H7 (cell line): ENCODE results near the gene GRB2. TPM values are rescaled to one million over a fixed set of nuclear protein-coding genes. Genes with fewer than 3 reads are reported as not detected.

Experiments
- DNase-seq: peaks from one replicate; pipeline ENCODE4 v3.0.0; 2012
- H3K27me3 ChIP-seq: 2 replicates; pipeline ENCODE4 v1.6.0; 2011; ENCODE audit warnings: mild to moderate bottlenecking, low read length; ENCODE audit not compliant: control insufficient read depth, insufficient read depth
- H3K36me3 ChIP-seq: replicated peaks from 2 replicates; pipeline ENCODE4 v1.5.1; 2011; ENCODE audit warnings: low read length; ENCODE audit not compliant: control insufficient read depth, insufficient read depth
- H3K4me3 ChIP-seq: 2 replicates; pipeline ENCODE4 v1.5.1; 2011; ENCODE audit warnings: low read depth, mild to moderate bottlenecking, control low read depth, low read length, moderate library complexity; ENCODE audit not compliant: insufficient read depth
- total RNA-seq: library from RNA; depleted of rRNA; stranded (reverse); fragments of >200 nt; shearing (Covaris generic); gene quantifications from 2 replicates; pipeline ENCODE4 v1.2.3, GENCODE V29; 2014; rRNA removed

The GRB2 gene
- total RNA-seq, 1 experiment from 2014 or later: 98.7 TPM

DNA sequence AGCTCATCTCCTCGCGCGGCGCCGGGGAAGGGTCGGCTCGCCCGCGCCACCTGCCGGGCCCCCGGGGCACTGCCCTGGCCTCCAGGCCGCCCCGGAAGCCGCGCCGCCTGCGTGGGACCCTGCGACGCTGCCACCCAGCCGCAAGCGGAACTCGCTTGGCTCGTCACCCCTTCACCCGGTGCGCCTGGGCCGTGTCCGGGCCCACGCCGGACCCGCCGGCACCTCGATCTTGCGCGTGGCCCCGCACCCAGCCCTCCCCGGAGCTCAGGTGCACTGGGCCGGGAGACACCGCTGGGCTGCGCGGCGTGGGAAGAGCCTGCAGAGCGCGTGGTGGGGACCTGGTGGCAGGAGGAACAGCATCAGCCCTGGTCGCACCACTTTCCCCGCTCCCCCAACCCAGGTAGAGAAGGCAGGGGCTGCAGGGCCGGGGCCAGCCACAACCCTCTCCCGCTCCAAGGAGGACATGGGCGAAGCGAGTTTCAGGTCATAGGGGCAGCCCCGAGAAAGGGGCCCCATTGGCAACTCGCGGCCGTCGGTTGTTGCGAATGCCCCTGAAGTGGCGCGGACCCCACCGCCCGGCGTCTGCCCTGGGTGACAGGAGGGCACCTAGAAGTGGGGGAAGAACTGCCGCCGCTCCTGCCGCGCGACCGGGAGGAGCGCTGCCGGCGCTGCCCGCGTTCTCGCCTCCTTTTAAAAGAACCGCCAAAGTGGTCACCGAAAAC, 134.1 kb downstream of the GRB2 start:
- Histone ChIP-seq H3K4me3 (peak overlapping the region; percentile 80), H3K36me3 (peaks cover 7% of the 10 kb centered on the region), H3K27me3 (peaks cover 4% of the 10 kb centered on the region; the same call in 1 of the 2 replicates)
- peak; percentile 99 for DNase-seq

DNA sequence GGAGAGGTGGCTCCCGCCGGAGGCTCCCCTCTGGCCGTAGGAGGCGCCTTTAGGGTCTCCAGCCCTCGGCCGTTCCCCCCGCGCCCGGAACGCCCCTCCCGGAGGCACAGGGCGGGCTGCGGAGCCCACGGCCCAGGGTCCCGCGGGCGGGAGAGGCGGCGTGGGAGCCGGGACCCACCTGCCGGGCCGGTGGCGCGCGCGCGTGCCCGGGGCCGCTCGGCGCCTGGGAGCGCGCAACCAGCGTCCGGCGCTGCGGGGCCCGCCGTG, 134.6 kb downstream of the GRB2 start, which contains the start of gene MIF4GD:
MIF4GD (minus strand) TSS at position 266 of the 267 bp plus-strand sequence. CDS start 1,036 bp downstream, outside the sequence.
- peaks cover 4% of the 10 kb centered on the region; the same call in 1 of the 2 replicates for H3K27me3 ChIP-seq
- peak within 1 kb of the TSS; percentile 83 for H3K4me3 ChIP-seq
- no peak for DNase-seq
- peaks cover 11% of the 10 kb centered on the region for H3K36me3 ChIP-seq

DNA sequence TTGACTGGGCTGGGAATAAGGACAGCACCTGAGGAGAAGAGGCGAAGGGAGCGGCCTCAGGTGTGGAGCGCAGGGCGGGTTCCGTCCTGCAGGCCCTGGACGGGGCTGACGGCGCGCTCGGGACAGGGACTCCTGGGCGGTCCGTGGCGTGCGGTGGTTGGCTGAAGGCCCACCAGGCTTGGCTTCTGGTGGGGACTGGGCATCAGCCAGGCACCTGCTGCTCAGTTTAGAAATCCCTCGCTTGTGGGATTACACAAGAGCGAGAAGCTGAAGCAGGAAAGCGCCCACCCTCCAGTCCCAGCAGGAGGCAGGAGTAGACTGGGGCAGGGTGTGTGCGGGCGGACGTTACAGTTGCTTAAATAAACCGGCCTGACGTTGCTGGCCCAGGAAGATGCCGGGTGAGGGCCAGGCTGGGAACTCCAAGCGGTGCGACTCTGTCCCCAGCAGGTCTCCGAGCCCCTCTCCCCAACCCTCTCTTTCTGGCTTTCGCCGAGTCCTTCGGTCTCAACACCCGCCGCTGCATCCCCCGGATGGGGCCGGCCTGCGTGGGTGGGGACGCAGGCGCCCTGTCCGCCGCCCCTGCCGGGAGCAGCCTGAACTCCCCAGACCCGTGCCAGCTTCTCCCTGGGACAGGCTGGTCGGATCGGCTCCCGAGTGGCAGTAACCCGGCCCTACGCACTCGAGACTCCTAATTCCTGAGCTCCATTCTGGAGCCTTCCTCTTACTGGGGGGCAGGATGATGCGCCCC, 135.1 kb downstream of the GRB2 start:
- Histone ChIP-seq H3K4me3 (peak overlapping the region; percentile 83), H3K36me3 (peaks cover 16% of the 10 kb centered on the region), H3K27me3 (peaks cover 4% of the 10 kb centered on the region; the same call in 1 of the 2 replicates)
- DNase-seq: peak; percentile 87

DNA sequence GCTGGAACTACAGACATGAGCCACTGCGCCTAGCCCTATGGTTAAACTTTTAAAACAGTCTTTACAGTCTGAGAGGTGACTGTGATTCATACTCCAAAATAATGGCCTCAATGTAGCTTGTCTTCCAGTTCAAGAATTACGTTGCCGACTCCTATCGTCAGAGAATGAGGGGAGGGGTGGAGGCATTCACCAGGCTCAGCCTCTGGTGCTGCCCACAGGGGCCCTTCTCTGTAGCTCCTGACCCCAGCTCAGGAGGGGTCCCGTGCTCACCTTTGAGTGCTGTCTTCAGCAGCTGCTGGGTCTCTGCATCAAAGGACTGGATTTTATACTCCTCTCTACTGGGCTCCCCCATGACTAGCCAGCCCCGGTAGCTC, 135.6 kb downstream of the GRB2 start:
- Histone ChIP-seq H3K36me3 (peaks cover 16% of the 10 kb centered on the region), H3K4me3 (peak overlapping the region; percentile 83), H3K27me3 (peaks cover 4% of the 10 kb centered on the region; the same call in 1 of the 2 replicates)
- DNase-seq: no peak

Other genes with a start within 250 kb of the GRB2 start
- gene SUMO2, start 222.7 kb downstream of the GRB2 start, total RNA-seq: 321 and 329 TPM in 2 replicates
- 61.7 and 62.8 TPM in 2 replicates for gene NUP85, start 200.0 kb downstream of the GRB2 start, total RNA-seq
- 30.8 and 34.8 TPM in 2 replicates for gene GGA3, start 144.1 kb downstream of the GRB2 start, total RNA-seq
- 128 and 166 TPM in 2 replicates for gene MRPS7, start 143.8 kb downstream of the GRB2 start, total RNA-seq
- gene MIF4GD, start 134.4 kb downstream of the GRB2 start, total RNA-seq: 28.0 TPM in 2 replicates
- gene SLC25A19, start 116.2 kb downstream of the GRB2 start, total RNA-seq: 25.7 and 31.0 TPM in 2 replicates
- 58.2 and 76.8 TPM in 2 replicates for gene TMEM94, start 51.0 kb upstream of the GRB2 start, total RNA-seq
- 11.8 and 13.1 TPM in 2 replicates for gene CASKIN2, start 109.9 kb upstream of the GRB2 start, total RNA-seq
- gene TSEN54, start 110.8 kb upstream of the GRB2 start, total RNA-seq: 45.2 and 49.4 TPM in 2 replicates
- 41.5 and 49.2 TPM in 2 replicates for gene LLGL2, start 120.0 kb upstream of the GRB2 start, total RNA-seq
- gene MYO15B, start 182.1 kb upstream of the GRB2 start, total RNA-seq: 9.9 and 14.6 TPM in 2 replicates
- 0.11 TPM in 1 of 2 replicates, not detected in the other for gene SMIM5, start 227.8 kb upstream of the GRB2 start, total RNA-seq